ENCODE measurements around the gene CELF4.

Gene CELF4

DNA sequence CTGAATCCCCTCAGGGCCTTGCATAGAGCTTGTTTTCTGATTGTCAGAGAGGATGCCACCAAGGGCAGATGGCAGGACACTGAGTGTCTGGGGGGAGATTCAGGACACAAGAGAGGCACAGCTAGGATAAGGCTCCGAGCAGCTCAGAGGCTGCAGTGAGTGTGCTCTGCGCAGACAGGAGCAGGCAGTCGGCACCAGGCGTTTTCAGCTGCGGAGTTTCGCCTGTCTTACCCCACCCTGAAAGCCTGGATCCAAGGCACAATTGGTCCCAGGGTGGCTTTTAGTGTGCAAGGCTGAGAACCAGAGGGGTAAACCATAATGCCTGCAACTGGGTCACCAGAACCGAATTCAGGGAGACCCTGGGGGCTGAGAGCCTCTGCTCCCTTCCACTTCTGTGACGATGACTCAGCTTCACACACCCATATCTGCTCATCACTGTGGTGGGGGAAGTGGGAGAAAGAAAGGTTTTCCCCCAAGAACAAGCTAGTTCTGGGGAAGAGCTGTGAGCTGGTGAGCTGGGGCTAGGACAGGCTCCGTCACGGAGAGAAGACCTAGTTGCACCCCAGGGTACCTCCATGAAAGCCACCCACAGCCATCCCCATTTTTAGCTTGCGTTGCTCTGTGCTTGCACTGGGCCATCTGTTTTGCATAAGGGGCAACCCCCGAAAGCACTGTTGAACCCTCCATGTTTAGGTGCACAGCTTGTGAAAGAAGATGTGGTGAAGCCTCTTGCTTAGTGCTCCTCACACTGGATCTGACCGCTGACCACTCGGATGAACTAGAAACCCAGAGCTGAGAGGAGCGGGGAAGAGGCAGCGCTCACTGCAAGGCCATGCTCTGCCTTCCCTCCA, 173.7 kb downstream of the CELF4 start:
- DNase-seq (ENCODE audit: low read depth in 2 of 2): no peak

DNA sequence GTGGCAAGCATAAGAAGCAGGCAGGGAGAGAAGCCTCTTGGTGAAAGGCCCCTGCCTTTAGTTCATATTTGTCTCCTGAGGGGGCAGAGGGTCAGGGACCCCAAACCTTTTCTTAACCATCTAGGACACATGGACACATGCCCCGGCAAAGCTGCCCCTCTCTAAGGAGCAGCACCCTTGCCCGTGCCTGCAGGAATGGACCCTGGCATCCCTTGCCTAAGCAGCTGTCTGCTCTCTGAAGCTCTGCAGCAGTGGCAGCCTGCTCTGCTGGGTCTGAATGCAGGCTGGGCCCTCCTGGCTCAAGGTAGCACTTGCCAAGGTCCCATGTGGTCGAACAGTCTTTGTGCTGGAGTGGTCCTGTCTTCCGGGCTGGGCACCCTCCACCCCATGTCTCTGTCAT, 174.4 kb downstream of the CELF4 start:
- DNase-seq (ENCODE audit: low read depth in 2 of 2): no peak

DNA sequence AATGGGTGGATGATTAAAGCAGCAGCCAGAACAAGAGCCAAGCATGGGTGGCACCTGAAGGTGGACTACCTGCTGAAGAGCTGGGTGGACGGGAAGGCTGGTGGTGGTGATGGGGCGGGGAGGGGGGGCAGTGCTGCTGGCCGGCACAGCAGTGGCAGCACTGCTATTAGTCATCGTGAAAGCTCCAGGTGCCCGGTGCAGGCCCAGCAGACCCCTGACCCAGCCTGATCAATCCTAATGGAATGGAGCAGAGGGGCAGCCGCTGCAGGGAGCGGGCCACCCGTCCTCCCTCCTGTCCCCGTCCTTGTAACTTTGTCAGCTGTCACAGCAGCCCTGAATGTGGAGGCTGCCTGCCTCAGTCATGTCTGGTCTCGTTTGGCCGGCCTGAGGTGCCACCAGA, 174.9 kb downstream of the CELF4 start:
- DNase-seq (ENCODE audit: low read depth in 2 of 2): no peak

DNA sequence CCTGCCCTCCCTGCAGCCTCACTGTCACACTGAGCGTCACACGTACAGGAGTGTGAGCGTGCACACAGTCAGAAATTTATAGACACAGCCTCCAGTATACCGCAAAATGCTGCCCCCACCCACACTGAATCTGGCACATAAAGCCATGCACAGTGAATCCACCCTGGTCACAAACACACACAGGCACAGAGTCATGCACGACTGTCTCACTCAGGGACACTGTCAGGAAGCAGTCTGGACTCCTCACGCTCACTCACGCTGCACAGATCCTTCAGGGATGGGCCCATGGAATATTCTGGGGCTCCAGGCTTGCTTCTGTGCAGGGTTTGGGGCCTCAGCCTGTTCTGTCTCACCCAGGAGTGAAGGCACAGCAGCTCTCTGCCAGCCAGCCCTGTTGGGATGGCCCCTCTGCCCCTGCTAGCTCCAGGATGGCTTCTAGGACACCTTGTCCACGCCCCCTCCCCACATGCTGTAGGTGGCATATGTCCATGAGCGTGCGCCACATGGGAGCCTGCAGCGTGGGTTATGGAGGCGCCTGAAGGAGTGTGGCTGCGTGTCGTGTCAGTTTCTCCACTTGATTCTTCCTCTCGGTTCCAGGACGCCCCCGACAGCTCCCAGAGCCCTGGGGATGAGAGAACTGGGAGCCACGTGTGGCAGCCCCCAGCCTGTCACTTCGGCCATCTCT, 175.8 kb downstream of the CELF4 start:
- no peak for DNase-seq (ENCODE audit: low read depth in 2 of 2)

DNA sequence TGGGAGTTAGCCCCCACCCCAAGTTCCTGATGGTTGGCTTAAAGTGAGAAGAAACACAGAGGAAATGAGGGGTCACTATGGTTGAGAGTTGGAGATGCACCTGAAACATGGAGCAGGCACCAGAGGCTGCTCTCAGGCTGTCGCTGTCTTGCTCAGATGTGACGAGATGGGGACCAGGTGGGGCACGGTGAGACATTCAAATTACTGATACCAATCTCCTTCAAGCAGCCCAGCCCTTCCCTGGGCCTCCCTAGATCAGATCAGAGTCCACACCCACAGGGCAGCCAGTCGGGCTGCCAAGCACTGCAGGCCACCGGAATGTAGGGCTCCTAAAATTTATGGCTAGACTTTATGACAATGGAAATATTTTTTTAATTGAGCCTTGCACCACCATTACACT, 176.6 kb downstream of the CELF4 start:
- DNase-seq (ENCODE audit: low read depth in 2 of 2): no peak

DNA sequence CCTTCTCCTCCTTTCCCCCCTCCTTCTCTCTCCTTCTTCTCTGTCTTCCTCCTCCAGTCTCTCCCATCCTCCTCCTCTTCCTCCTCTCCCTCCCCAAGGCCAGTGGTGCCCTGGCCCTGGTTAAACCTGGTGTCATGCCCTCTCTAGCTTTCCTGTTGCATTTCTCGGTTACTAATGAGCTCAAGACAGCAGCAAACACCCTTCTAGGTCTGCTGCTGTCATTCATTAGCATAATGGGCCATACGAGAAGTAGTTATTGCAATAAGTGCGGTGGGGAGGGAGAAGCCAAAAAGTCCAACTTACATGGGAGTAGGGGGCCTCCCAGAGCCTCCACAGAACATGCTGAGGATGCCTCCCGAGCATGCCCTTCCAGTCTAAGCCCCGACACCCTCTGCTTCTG, 177.2 kb downstream of the CELF4 start:
- DNase-seq (ENCODE audit: low read depth in 2 of 2): no peak

DNA sequence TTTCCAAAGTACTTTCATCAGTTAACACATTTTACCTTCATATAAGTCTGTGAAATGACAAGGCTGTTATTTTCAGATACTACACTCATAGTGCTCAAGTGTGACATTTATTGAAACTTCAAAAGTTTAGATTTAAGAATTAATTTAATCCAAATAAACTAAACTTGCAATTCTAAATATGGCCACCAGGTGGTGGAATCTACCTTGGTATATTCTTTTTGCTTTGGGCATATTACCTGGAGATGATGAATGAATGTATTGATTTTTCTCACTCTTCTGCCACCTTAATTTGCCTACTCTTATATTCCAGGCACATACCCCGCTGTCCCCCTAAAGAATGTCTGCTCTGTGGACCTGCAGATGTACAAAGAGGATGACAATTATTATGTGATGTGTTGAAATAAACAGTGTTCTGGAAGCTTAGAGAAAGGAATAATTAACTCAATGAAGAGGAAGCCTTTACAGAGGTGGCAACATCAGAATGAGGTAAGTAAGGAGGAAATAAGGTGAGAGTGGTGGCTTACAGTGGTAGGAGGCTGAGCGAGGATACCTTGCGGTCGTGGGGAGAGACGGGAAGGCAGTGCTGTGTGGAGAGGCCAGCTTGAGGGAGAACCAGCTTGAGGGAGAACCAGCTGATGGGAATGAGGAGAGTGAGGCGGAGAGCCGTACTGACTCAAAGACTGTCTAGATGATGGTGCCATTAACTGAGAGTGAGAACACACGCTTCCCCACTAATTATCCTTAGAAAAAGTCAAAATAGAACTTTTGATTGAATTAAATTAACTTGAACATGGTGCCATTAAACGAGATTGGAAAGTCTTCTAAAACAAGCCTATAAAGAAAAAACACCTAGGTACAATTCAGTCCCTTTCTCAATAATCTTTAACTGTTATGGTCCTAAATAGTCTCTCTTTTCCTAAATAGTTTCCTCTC, 179.5 kb downstream of the CELF4 start:
- no peak for DNase-seq (ENCODE audit: low read depth in 2 of 2)

DNA sequence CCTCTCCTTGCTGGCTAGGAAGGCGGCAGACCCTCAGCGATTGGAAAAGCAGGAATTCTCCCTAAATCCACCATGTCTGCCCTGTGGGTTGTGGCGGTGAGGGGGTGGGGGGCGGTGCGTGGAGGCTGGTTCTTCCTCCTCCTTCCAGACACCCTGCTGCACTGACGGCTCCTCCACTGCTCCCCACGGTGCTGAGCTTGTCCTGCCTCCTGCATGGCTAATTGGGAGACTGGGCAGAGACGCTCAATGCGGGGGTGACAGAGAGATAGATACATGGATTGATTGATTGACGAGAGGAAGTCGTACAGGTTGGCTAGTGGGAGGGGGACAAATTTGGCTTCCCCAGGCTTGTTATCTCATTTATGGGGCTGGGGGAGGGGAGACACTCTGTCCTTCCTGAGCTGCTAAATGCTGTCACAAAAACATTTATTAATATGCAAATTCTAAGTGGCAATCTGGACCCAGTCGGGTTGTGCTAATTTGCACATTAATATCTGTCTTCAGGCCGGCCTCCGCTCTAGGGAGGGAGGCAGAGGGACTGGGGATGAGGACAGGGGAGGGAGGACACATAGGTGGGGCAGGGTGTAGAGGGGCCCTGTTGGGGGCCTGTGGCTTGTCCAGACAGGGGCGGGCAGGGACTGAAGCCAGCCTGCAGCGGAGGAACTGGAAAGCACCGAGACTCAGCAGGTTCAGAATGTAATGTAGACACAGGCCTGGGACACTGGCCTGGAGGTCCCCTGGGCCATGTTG, 181.6 kb downstream of the CELF4 start:
- no peak for DNase-seq (ENCODE audit: low read depth in 2 of 2)

DNA sequence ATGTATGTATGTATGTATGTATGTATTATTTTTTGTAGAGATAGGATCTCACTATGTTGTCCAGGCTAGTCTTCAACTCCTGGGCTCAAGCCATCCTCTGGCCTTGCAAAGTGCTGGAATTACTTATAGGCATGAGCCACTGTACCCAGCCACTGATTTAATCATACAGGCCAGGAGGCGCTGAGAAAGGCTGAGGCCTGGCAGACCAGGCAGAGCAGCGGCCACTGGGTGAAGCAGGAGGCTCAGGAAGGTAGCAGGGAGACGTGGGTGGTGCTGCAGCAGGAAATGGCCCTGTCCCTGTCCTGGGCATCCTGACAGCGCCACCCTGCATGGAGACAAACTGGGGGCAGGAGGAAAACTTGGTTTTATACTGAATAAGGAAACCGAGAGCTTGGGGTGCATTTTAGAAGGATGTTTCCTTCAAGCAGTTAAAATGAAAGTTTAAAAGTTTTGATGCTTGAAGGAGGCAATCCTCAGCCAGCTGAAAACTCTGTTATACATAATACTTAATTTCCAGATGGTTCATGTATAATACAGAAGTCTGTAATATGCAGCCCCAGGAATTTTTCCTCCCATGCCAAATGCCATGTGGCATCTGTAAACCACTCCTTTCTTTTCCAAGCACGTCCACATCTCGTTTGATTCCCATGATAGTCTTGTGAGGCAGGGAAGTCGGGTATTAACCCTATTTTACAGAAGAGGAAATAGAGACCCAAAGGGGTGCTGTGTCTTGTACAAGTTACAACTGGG, 182.4 kb downstream of the CELF4 start:
- no peak for DNase-seq (ENCODE audit: low read depth in 2 of 2)

DNA sequence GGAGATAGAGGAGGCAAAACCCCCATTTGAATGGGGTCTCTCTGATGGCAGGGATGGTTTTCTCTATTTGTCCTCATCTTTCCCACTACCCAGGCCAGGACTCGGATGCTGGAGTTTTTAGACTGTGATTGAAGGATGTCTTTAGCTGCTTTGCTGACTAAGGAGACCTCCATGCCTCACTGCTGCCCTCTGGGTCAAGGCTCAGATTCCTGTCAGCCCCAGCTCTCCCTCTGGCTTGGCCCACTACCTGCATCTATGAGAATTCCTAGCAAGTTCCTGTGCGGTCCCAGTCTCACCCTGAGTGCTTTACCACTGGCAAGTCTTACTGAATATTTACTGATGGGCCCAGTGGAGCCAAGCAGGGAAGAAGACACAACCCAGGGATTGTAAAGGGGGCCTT, 184.0 kb downstream of the CELF4 start:
- no peak for DNase-seq (ENCODE audit: low read depth in 2 of 2)

DNA sequence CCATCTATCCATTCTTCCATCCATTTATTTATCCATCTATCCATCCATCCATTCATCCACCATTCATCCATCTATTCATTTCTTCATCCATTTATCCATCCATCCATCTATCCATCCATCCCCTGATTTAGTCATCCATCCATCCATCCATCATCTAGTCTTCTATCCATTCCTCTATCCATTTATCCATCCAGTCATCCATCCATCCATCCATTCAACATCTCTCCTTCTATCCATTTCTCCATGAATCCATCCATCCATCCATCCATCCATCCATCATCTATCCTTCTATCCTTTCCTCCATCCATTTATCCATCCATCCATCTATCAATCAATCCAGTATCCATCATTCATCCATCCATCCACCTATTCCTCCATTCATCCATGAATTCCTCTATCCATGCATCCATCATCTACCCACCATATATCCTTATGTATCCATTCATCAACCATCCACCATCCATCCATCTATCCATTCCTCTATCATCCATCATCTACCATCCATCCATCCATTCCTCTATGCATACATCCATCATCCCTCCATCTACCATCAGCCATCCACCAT, 185.0 kb downstream of the CELF4 start:
- no peak for DNase-seq (ENCODE audit: low read depth in 2 of 2)

DNA sequence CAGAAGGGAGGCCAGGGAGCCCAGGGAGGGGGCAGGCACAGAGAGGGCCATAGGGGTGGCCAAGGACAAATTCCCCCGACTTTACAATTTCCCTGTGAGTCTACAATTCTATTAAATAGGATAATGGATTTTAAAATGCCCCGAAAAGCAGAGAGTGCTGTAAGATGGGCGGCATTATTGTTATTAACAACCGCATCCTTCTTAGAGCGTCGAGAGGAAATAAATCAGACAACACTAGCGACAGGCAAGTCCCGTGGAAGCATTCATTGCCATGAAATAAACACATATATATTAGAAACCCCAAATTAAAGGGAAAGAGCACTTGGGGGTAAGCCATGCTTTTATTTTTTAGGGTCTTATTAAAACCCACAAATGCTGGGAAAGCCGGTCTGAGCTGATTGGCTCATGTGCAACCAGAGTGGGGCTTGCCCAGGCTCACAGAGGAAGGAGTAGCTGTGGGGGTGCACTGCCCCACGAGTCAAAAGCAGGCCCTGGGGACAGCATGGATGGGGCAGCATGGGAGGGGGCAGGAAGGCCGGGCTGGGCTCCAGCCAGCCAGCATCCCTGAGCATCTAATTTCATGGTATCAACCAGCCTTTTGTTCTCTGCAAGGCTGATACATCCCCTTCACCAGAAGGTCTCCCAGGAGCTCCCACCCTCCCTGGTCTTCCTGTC, 187.1 kb downstream of the CELF4 start:
- no peak for DNase-seq (ENCODE audit: low read depth in 2 of 2)

DNA sequence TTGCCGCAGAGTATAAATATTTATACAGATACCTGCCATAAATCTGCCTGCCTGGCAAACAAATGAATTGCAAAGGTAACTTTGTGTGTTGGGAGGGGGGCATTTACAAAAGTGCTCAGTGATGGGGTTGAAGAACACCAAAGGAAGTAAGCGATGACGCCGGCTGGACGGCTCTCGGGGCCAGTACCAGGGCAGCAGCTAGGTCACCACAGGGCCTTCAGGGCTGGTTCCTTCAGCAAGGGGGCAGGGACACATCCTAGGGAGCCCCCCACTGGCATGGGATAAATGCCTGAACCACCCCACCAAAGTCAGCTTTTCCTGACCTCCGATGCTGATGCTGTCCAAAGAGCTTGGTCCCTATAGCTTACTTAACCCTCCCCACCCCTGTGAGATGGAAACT, 190.4 kb downstream of the CELF4 start:
- DNase-seq (ENCODE audit: low read depth in 2 of 2): no peak

DNA sequence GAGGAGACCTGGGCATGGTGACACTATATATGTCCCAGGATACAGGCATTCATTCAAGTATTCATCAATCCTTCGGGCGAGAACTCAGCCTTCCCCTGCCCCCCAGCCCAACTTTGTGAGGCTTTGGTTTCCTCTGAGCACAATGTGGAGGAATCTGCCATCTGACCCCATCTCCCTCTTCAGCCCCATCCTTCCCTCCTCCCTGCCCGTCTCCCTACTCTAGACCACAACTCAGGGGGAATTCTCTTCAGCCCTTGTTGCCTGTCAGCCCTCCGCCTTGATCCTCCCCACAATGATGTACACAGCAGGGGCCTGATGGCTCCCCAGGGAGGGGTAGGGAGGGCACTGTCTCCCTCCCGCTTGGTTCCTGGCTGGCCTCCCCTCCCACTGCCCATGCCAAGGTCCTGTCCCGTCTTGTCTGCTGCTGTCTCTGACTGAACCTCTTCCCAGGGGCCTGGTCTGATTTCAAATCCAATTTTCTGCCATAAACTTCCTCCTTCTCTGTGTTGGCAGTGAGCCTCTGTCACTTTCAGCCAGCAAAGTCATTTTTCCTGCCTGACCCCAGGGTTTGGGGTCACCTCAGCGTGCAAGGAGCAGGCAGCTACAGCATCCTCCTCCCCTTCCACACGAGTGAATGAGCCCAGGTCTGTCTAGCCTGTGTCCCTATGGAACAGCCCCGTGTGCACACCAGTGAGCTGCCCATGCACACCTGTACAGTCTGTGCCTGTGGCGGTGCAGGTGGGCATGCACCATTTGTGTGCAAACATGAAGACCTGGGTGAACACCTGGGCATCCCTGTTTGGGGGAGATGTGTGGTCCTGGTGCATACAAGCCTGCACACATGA, 197.3 kb downstream of the CELF4 start:
- DNase-seq (ENCODE audit: low read depth in 2 of 2): no peak

DNA sequence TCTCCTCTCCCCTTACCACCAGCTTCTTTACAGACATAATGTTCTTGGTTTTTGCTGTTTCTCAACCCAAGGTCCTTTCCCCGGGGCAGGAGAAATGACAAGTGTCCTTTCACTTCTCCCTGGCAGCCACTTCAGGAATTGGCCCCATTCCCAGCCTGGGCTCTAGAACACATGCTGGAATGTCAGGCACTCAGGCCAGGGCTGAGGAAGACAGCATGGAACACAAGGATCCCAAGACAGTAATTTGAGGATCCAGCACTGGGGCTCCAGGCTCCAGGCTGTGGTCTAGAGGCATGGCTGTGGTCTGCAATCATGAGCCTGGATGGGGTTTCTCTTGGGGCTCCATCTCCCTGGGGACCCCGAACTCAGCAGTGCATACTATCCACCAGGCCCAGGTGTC, 201.4 kb downstream of the CELF4 start:
- DNase-seq (ENCODE audit: low read depth in 2 of 2): no peak

DNA sequence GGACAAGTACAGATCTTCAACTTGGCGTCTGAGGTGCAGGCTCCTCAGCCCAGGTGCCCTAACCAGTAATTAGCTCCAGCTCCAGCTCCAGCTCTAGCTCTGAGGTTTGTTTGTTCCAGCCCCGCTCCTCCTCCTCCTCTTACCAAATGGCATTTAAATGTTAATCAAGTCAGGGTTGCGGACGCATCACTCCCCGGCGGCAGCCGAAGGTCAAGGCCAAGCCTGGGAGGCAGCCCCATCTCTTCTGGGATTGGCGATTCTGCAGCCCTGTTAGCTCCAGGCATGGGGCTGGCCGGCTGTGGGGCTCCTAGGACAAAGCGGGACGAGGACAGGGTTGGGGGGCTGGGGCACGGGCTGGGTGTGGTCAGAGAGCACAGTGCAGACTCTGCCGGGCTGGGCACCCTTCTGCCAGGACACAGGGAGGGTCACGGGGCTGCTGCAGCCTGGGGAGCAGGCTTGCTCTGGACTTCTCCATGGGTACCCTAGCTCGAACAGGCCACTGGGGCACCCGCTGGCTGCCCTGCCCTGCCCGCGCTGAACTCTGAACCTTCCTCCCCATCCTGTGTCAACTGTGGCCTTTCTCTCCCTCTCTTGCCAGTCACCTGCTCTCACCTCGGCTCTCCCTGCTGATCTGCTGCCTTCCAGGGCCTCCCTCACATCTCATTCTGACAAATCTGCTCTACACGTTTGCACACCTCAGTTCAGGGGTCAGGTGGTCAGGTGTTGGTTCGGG, 203.3 kb downstream of the CELF4 start:
- no peak for DNase-seq (ENCODE audit: low read depth in 2 of 2)

DNA sequence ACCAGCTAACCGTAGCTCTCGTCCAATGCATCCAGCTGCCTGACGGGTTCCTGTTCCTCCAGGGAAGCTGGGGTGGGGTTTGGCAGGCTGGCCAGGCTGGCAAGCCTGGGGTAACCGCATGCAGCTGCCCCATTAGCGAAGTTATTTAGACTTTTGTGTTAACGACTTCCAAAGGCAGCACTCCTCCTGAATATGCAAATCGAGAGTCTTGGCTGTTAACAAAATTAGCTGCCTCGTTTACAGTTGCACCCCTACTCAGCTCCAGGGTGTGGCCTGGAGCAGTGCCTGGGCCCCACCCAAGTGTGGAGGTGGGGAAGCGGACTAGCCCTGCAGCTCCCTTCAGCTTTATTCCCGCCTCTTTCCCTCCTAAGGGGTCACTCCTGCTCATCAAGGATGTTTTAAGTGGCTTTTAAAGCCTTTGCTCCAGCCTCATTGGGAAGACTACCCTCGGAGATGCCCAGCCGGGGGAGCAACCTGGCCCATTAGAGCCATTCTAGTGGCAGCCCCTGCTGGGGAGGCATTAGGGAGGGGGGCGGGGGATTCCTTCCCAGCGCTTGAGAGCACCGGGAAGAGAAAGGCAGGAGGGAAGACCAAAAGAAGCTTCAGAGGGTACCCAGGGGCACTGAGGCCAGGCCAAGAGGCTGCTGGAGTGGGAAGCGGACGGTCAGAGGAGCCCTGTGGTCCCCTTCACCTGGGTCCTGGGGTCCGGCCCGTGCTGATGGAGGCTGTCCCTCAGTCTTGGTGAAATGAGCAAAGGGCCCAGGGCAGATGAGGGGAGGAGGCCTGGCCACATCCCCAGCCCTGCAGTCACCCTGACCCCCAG, 204.1 kb downstream of the CELF4 start:
- no peak for DNase-seq (ENCODE audit: low read depth in 2 of 2)

Data from stimulated activated CD4-positive, alpha-beta T cell treated with anti-CD3 and anti-CD28 coated beads, Interleukin-1b, Interleukin-23, amount 100 ng/mL, for 1 hour (primary cell).